HG03097 (cell line): ENCODE measurements around the gene TMSB10.

Source experiments
- ATAC-seq: cut with Tn5 transposase; IDR thresholded peaks from one replicate; pipeline ENCODE4 v1.9.1; 2021; ENCODE audit not compliant: unreplicated experiment, low FRiP score

TMSB10 gene

GRCh38 chr2:84879584-84880394, 25.7 kb upstream of the TMSB10 start:
- peak; percentile 44 for ATAC-seq

GRCh38 chr2:84880395-84880644, 25.1 kb upstream of the TMSB10 start:
- ATAC-seq, result no peak

- no peak for ATAC-seq
Measured at GRCh38 chr2:84880645-84881521, 24.6 kb upstream of the TMSB10 start, which contains the start of gene TRABD2A. TSS of gene TRABD2A (minus strand) at chr2:84881084. CDS start at chr2:84881039, 45 bp downstream.

- ATAC-seq, result peak; percentile 70
Measured at GRCh38 chr2:84881581-84882413, 23.7 kb upstream of the TMSB10 start.

- no peak for ATAC-seq
Measured at GRCh38 chr2:84882414-84882738, 23.1 kb upstream of the TMSB10 start.

GRCh38 chr2:84882775-84883550, 22.5 kb upstream of the TMSB10 start:
- ATAC-seq, result no peak

GRCh38 chr2:84884449-84884848, 21.0 kb upstream of the TMSB10 start:
- no peak for ATAC-seq

GRCh38 chr2:84885111-84885510, 20.3 kb upstream of the TMSB10 start:
- ATAC-seq, result no peak

GRCh38 chr2:84886791-84887190, 18.7 kb upstream of the TMSB10 start:
- no peak for ATAC-seq

GRCh38 chr2:84888401-84889276, 16.8 kb upstream of the TMSB10 start:
- ATAC-seq, result peak; percentile 91

- ATAC-seq, result no peak
Measured at GRCh38 chr2:84889332-84889731, 16.1 kb upstream of the TMSB10 start.

- no peak for ATAC-seq
Measured at GRCh38 chr2:84891355-84892010, 14.0 kb upstream of the TMSB10 start.

GRCh38 chr2:84894131-84894586, 11.3 kb upstream of the TMSB10 start:
- no peak for ATAC-seq

- ATAC-seq, result no peak
Measured at GRCh38 chr2:84894758-84895520, 10.5 kb upstream of the TMSB10 start.

- no peak for ATAC-seq
Measured at GRCh38 chr2:84896567-84896966, 8.9 kb upstream of the TMSB10 start.

GRCh38 chr2:84897773-84898172, 7.7 kb upstream of the TMSB10 start:
- no peak for ATAC-seq

GRCh38 chr2:84899304-84900204, 5.9 kb upstream of the TMSB10 start:
- ATAC-seq, result no peak
